Mesenchymal stem cell (in vitro differentiated cells and primary cell): ENCODE results near the gene BOD1L1.

Experiments used
- DNase-seq: peaks from one replicate; pipeline ENCODE4 v3.0.0-alpha.2; 2013
- H2AFZ ChIP-seq: one replicate; pipeline ENCODE4 v1.6.1; 2013; ENCODE audit warnings: low read depth, mild to moderate bottlenecking, control low read depth, inconsistent platforms, low read length, moderate library complexity
- H2AK5ac ChIP-seq: 2 replicates; pipeline ENCODE4 v1.6.1; 2013; ENCODE audit warnings: low read length, moderate library complexity, mild to moderate bottlenecking, inconsistent platforms; ENCODE audit not compliant: severe bottlenecking
- H2BK120ac ChIP-seq: one replicate; pipeline ENCODE4 v1.6.1; 2013; ENCODE audit warnings: low read depth, mild to moderate bottlenecking, inconsistent platforms, low read length, moderate library complexity
- H2BK12ac ChIP-seq, 2 experiments: one replicate each; pipeline ENCODE4 v1.6.1; 2013; ENCODE audit warnings: inconsistent platforms in 2 of 2, low read length in 2 of 2, mild to moderate bottlenecking in 2 of 2, moderate library complexity in 2 of 2, control low read depth in 1 of 2
- H2BK15ac ChIP-seq: one replicate; pipeline ENCODE4 v1.6.1; 2013; ENCODE audit warnings: mild to moderate bottlenecking, low read depth, inconsistent platforms; ENCODE audit not compliant: poor library complexity, severe bottlenecking
- H2BK5ac ChIP-seq: 2 replicates; pipeline ENCODE4 v1.6.1; 2013; ENCODE audit warnings: low read depth, mild to moderate bottlenecking, low read length, control low read depth, inconsistent platforms; ENCODE audit not compliant: poor library complexity, severe bottlenecking
- H3K14ac ChIP-seq, 2 experiments: one replicate each; pipeline ENCODE4 v1.6.1; 2013; ENCODE audit warnings: inconsistent platforms in 2 of 2, low read length in 2 of 2, control low read depth in 1 of 2, mild to moderate bottlenecking in 1 of 2, moderate library complexity in 1 of 2
- H3K18ac ChIP-seq, 2 experiments: one replicate each; pipeline ENCODE4 v1.6.1; 2013; ENCODE audit warnings: inconsistent platforms in 2 of 2, low read length in 2 of 2, control low read depth in 1 of 2, low read depth in 1 of 2, mild to moderate bottlenecking in 1 of 2
- H3K23ac ChIP-seq, 2 experiments: one replicate each; pipeline ENCODE4 v1.6.1; 2013; ENCODE audit warnings: inconsistent platforms in 2 of 2, low read length in 2 of 2, mild to moderate bottlenecking in 2 of 2, moderate library complexity in 2 of 2, control low read depth in 1 of 2
- H3K27ac ChIP-seq: 2 replicates; pipeline ENCODE4 v1.5.1; 2013; ENCODE audit warnings: mild to moderate bottlenecking, moderate library complexity, low read length, control low read depth, inconsistent platforms; ENCODE audit not compliant: poor library complexity, severe bottlenecking
- H3K27me3 ChIP-seq, 2 experiments: 2 replicates each; pipeline versions ENCODE4 v1.6.1 to v1.7.0; 2013; ENCODE audit warnings: low read length in 2 of 2, mild to moderate bottlenecking in 2 of 2, moderate library complexity in 2 of 2, control low read depth in 1 of 2, inconsistent platforms in 1 of 2; ENCODE audit not compliant: control insufficient read depth in 1 of 2, insufficient read depth in 1 of 2
- H3K36me3 ChIP-seq, 2 experiments: 2 replicates each; pipeline versions ENCODE4 v1.6.1 to v1.7.0; 2013; ENCODE audit warnings: low read length in 2 of 2, control low read depth in 1 of 2, inconsistent platforms in 1 of 2, low read depth in 1 of 2, mild to moderate bottlenecking in 1 of 2; ENCODE audit not compliant: insufficient read depth in 2 of 2, control insufficient read depth in 1 of 2
- H3K4ac ChIP-seq, 2 experiments: one replicate each; pipeline ENCODE4 v1.6.1; 2013; ENCODE audit warnings: inconsistent platforms in 2 of 2, low read length in 2 of 2, mild to moderate bottlenecking in 2 of 2, moderate library complexity in 2 of 2, control low read depth in 1 of 2, low read depth in 1 of 2
- H3K4me1 ChIP-seq: 2 replicates; pipeline ENCODE4 v1.6.1; 2013; ENCODE audit warnings: low read depth, low read length, control low read depth; ENCODE audit not compliant: control insufficient read depth, insufficient read depth
- H3K4me2 ChIP-seq: 2 replicates; pipeline ENCODE4 v1.6.1; 2013; ENCODE audit warnings: low read length, mild to moderate bottlenecking, inconsistent platforms; ENCODE audit not compliant: poor library complexity, severe bottlenecking
- H3K4me3 ChIP-seq, 2 experiments: 2 replicates each; pipeline versions ENCODE4 v1.5.1 to v1.7.0; 2013; ENCODE audit warnings: low read length in 2 of 2, mild to moderate bottlenecking in 2 of 2, control low read depth in 1 of 2, low read depth in 1 of 2; ENCODE audit not compliant: insufficient read depth in 1 of 2
- H3K79me1 ChIP-seq: replicated peaks from 2 replicates; pipeline ENCODE4 v1.6.1; 2013; ENCODE audit warnings: mild to moderate bottlenecking, control low read depth, low read length, inconsistent platforms; ENCODE audit not compliant: poor library complexity, severe bottlenecking
- H3K9ac ChIP-seq: 2 replicates; pipeline ENCODE4 v1.7.0; 2013; ENCODE audit warnings: mild to moderate bottlenecking, low read length, moderate library complexity
- H3K9me3 ChIP-seq: 2 replicates; pipeline ENCODE4 v1.7.0; 2013; ENCODE audit warnings: mild to moderate bottlenecking, low read length; ENCODE audit not compliant: control insufficient read depth
- H4K8ac ChIP-seq: one replicate; pipeline ENCODE4 v1.6.1; 2013; ENCODE audit warnings: inconsistent platforms, mild to moderate bottlenecking, low read length, moderate library complexity
- H4K91ac ChIP-seq: one replicate; pipeline ENCODE4 v1.6.1; 2013; ENCODE audit warnings: mild to moderate bottlenecking, low read length, inconsistent platforms
- WGBS: methylation state at CpG from one replicate; pipeline ENCODE4 v1.1.7; 2013; ENCODE audit warnings: mixed read lengths; 5-methylcytosine and 5-hydroxymethylcytosine counted together

Gene BOD1L1

DNA sequence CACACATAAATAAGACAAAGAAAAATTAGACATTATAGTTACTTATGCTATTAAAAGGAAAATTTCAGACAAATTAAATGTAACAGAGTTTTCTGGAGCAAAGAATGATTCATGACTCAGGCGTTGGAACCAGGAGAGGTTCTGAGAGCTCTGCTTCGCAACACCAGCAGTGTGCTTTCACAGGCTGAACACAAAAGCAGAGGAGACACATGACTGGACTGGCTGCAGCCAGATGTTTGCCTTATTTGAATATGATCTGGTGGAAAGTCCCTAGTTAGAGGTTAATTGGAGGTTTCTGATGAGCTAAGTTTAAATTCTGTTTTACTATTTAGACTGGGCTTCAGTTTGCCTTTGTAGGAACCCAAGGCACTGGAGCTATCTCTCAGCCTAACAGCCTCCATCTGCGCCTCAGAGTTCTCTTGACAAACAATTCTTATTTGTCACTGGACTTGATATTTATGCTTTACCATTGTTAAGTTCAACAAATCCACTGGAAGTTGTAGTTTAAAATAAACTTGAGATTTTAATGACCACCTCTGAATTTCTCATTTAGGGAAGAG lies 16.2 kb downstream of the BOD1L1 start:
- no peak overlapping the region for H4K8ac ChIP-seq
- peak; percentile 61 for DNase-seq

DNA sequence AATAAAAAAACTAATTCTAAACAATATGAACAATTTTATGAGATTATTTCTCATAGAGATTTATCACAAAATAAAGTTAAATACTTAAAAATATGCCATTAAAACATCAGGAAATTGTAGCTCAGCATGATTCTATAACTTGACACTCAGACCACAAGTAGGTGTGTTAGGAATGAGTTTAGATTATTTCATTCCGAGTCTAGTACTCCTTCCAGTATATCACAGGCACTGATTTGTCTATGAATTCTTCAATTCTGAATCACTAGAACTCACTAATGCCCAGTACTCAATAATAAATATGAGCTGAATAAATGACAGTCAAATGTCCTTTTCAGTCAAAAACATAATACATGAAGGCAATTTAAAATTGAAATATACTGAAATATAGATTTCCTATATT lies 22.2 kb downstream of the BOD1L1 start:
- no peaks in the 10 kb centered on the region for H3K27me3 ChIP-seq
- no peak overlapping the region for H4K8ac ChIP-seq
- H3K4me3 ChIP-seq, result no peak overlapping the region
- peaks cover 19 to 99% of the 10 kb centered on the region in 2 experiments for H3K36me3 ChIP-seq
- no peaks in the 10 kb centered on the region for H3K4me1 ChIP-seq
- no peak overlapping the region for H3K23ac ChIP-seq
- no peak overlapping the region for H2BK12ac ChIP-seq
- no peak overlapping the region for H3K27ac ChIP-seq
- no peak overlapping the region for H2BK120ac ChIP-seq
- H2AFZ ChIP-seq, result no peak overlapping the region
- no peak overlapping the region for H3K4me2 ChIP-seq
- DNase-seq, result no peak
- no peak overlapping the region for H3K9ac ChIP-seq
- H2AK5ac ChIP-seq, result no peak overlapping the region
- WGBS, result no CpG with 5 or more reads among the region's 1 CpG
- no peak overlapping the region for H3K18ac ChIP-seq
- no peak overlapping the region for H2BK5ac ChIP-seq
- no peaks in the 10 kb centered on the region for H3K9me3 ChIP-seq
- no peak overlapping the region for H4K91ac ChIP-seq
- H3K79me1 ChIP-seq, result peaks cover 5% of the 10 kb centered on the region
- no peak overlapping the region for H2BK15ac ChIP-seq
- H3K14ac ChIP-seq, result no peak overlapping the region
- no peak overlapping the region for H3K4ac ChIP-seq

More for the DNA sequence above, 16.2 kb downstream of the BOD1L1 start:
- Histone ChIP-seq H2AFZ (no peak overlapping the region), H2BK12ac (no peak overlapping the region), H3K27me3 (no peaks in the 10 kb centered on the region), H3K18ac (no peak overlapping the region), H3K79me1 (peaks cover 13% of the 10 kb centered on the region), H3K4me1 (no peaks in the 10 kb centered on the region), H3K9me3 (no peaks in the 10 kb centered on the region), H3K14ac (no peak overlapping the region), H2AK5ac (no peak overlapping the region), H2BK5ac (no peak overlapping the region), H3K4me2 (no peak overlapping the region), H3K9ac (peak overlapping the region; percentile 74), H3K4me3 (no peak overlapping the region), H2BK120ac (no peak overlapping the region), H3K23ac (no peak overlapping the region), H3K4ac (no peak overlapping the region), H3K27ac (no peak overlapping the region), H2BK15ac (no peak overlapping the region), H3K36me3 (peaks cover 7 to 93% of the 10 kb centered on the region in 2 experiments), H4K91ac (no peak overlapping the region)
- 85% methylated on average over 2 of the region's 3 CpGs for WGBS

DNA sequence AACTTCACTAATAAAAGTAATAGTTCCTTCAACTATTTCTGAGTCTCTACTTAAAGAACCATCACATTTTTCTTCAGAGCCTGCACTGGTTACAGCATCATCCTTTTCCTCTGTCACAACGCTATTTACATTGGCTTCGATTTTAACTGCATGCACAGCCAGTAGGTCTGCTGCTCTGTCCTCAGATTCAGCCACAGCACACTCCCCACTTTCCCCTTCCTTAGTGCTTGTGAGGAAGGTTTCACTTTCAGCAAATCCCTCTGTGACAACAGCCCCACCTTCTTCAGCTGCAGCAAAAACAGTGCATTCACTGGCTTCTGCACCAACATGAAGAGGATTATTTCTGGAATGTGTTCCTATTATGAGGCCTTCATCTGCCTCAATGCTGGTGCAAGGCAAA lies 25.7 kb downstream of the BOD1L1 start:
- Histone ChIP-seq H3K36me3 (peaks cover 29 to 86% of the 10 kb centered on the region in 2 experiments), H3K14ac (no peak overlapping the region), H3K4me3 (no peak overlapping the region), H2BK15ac (no peak overlapping the region), H2BK120ac (no peak overlapping the region), H2AK5ac (no peak overlapping the region), H2AFZ (no peak overlapping the region), H3K79me1 (peaks cover 4% of the 10 kb centered on the region), H2BK12ac (no peak overlapping the region), H4K91ac (no peak overlapping the region), H3K9me3 (no peaks in the 10 kb centered on the region), H4K8ac (no peak overlapping the region), H3K9ac (no peak overlapping the region), H3K27me3 (no peaks in the 10 kb centered on the region), H3K23ac (no peak overlapping the region), H3K4ac (no peak overlapping the region), H3K27ac (no peak overlapping the region), H3K4me2 (no peak overlapping the region), H2BK5ac (no peak overlapping the region), H3K4me1 (peaks cover 9% of the 10 kb centered on the region), H3K18ac (no peak overlapping the region)
- no peak for DNase-seq
- WGBS, result 100% methylated on average over 2 of the region's 2 CpGs

DNA sequence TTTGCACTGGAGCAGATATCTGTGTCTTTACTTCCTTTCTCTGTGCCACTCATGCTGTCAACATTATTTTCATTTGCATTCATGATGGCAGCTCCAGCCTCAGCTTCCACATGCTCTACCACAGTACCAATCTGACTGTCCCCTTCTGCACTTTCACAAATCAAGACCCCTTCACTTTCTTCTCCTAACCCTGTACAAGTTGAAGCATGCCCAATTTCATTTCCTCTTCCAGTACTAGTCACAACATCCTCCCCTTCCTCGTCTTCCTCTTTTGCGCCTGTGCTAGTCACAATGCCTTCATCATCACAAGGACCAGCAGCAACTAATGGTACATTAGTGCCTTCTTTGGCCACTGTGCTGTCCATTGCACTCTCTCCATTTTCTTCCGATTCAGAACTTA lies 26.5 kb downstream of the BOD1L1 start:
- Histone ChIP-seq H3K9ac (no peak overlapping the region), H3K27ac (no peak overlapping the region), H4K8ac (no peak overlapping the region), H3K36me3 (peaks cover 31 to 86% of the 10 kb centered on the region in 2 experiments), H2BK5ac (no peak overlapping the region), H3K4ac (no peak overlapping the region), H3K4me3 (no peak overlapping the region), H3K4me1 (peaks cover 9% of the 10 kb centered on the region), H3K4me2 (no peak overlapping the region), H2BK12ac (no peak overlapping the region), H3K27me3 (no peaks in the 10 kb centered on the region), H3K18ac (no peak overlapping the region), H3K9me3 (no peaks in the 10 kb centered on the region), H4K91ac (no peak overlapping the region), H2AK5ac (no peak overlapping the region), H2AFZ (no peak overlapping the region), H3K79me1 (peaks cover 7% of the 10 kb centered on the region), H3K23ac (no peak overlapping the region), H3K14ac (no peak overlapping the region), H2BK120ac (no peak overlapping the region), H2BK15ac (no peak overlapping the region)
- 98% methylated on average over 3 of the region's 3 CpGs for WGBS
- no peak for DNase-seq
